AG09319 (cell line): ENCODE measurements around the gene BTN1A1.
"Not testable (repeated sequence)": the region's sequence is repeated elsewhere in the genome, so short reads cannot be mapped to it uniquely, and the experiment has no call there.

Experiments used
- DNase-seq: peaks from one replicate; pipeline ENCODE4 v3.0.0-alpha.2; 2010; ENCODE audit warnings: low read depth; ENCODE audit errors: extremely low read depth
- CTCF ChIP-seq: IDR thresholded peaks from 2 replicates; pipeline ENCODE4 v1.5.1; 2011; ENCODE audit warnings: low read depth, mild to moderate bottlenecking, inconsistent platforms, low read length, moderate library complexity

Gene BTN1A1

GRCh38 chr6:26459023-26459810 is 40.9 kb upstream of the BTN1A1 start:
- no peak for DNase-seq
- no peak for TF ChIP-seq CTCF

- not testable (repeated sequence) for DNase-seq
These were observed 38.8 kb upstream of the BTN1A1 start for GRCh38 chr6:26461353-26461752.

- DNase-seq, result no peak
- no peak for TF ChIP-seq CTCF
These were observed 36.1 kb upstream of the BTN1A1 start for GRCh38 chr6:26464014-26464413.

- DNase-seq, result no peak
- no peak for TF ChIP-seq CTCF
These were observed 35.5 kb upstream of the BTN1A1 start for GRCh38 chr6:26464416-26465131.

- TF ChIP-seq CTCF, result no peak
- DNase-seq, result no peak
These were observed 34.3 kb upstream of the BTN1A1 start for GRCh38 chr6:26465776-26466175.

GRCh38 chr6:26468829-26469228 is 31.3 kb upstream of the BTN1A1 start:
- no peak for TF ChIP-seq CTCF
- DNase-seq, result no peak

- no peak for DNase-seq
- no peak for TF ChIP-seq CTCF
These were observed 29.5 kb upstream of the BTN1A1 start for GRCh38 chr6:26470643-26471042.
